Lower leg skin (tissue), 4 donors: ENCODE measurements around the gene IL1RAP. TPM values are rescaled to one million over a fixed set of nuclear protein-coding genes. Genes with fewer than 3 reads are reported as not detected.

Experiments used
- DNase-seq, 2 donors: peaks; one replicate each; pipeline ENCODE4 v3.0.0-alpha.2; 2019; ENCODE audit warnings: low spot score in 2 of 2
- H3K4me3 ChIP-seq: fragments of 200-600 bp; sonication (generic); 2 replicates; pipeline ENCODE4 v1.5.1; 2017; ENCODE audit warnings: mild to moderate bottlenecking, low read depth; ENCODE audit not compliant: poor library complexity, severe bottlenecking
- POLR2A ChIP-seq, 2 donors: fragments of 450-650 bp; IDR thresholded peaks; one replicate each; pipeline ENCODE4 v1.6.1; 2016 to 2017; ENCODE audit warnings: antibody characterized with exemption in 2 of 2, mild to moderate bottlenecking in 1 of 2, moderate library complexity in 1 of 2
- WGBS, 2 donors: methylation state at CpG; one replicate each; pipeline ENCODE4 v1.1.5; 2018; 5-methylcytosine and 5-hydroxymethylcytosine counted together
- intact Hi-C: fragments of 100-400 bp; cut with DNase I; formaldehyde crosslinking; loops from one replicate; pipeline ENCODE4 v1.15.0; 2023; ENCODE audit warnings: low total_unique reads
- total RNA-seq, 4 donors: library from RNA; depleted of rRNA; stranded (reverse); fragments of >200 nt; gene quantifications; one replicate each; pipeline ENCODE4 v1.1.0, GENCODE V29; 2016
- TF ChIP-seq, protein P1 (sequence below), 3 donors: fragments of 450-650 bp; IDR thresholded peaks; one replicate each; pipeline ENCODE4 v1.5.1; 2016; ENCODE audit warnings: antibody characterized with exemption in 3 of 3, mild to moderate bottlenecking in 3 of 3, moderate library complexity in 2 of 3

The IL1RAP gene
- total RNA-seq, 4 donors from 2014 or later = 18.5 to 37.7 (median 23.9) TPM

DNA sequence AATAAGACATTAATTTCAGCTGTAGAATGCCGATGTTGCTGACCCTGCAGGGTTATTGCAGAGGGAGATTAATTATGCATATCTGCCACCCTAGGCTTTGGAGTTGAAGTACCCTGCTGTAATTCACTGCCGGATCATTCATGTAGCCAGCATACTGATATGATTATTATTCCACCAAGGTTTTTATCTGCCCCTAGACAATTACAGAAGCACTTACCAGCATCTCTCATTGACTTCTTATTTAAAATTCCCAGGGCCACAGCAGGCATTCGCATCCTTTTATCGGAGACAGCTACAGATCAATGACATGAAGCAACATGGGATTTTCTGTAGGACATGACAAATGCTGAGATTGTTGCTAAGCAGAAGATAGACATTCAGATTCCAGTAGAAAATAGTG is 31.3 kb downstream of the IL1RAP start:
- WGBS, 2 donors = 88% methylated on average over 4 of the region's 4 CpGs
- H3K4me3 ChIP-seq = no peak overlapping the region
- intact Hi-C loops = no loop called here
- DNase-seq = no peak
- TF ChIP-seq, protein P1, sequence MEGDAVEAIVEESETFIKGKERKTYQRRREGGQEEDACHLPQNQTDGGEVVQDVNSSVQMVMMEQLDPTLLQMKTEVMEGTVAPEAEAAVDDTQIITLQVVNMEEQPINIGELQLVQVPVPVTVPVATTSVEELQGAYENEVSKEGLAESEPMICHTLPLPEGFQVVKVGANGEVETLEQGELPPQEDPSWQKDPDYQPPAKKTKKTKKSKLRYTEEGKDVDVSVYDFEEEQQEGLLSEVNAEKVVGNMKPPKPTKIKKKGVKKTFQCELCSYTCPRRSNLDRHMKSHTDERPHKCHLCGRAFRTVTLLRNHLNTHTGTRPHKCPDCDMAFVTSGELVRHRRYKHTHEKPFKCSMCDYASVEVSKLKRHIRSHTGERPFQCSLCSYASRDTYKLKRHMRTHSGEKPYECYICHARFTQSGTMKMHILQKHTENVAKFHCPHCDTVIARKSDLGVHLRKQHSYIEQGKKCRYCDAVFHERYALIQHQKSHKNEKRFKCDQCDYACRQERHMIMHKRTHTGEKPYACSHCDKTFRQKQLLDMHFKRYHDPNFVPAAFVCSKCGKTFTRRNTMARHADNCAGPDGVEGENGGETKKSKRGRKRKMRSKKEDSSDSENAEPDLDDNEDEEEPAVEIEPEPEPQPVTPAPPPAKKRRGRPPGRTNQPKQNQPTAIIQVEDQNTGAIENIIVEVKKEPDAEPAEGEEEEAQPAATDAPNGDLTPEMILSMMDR (IDR thresholded peaks at IDR 0.05) = no peak
- TF ChIP-seq POLR2A (IDR thresholded peaks at IDR 0.05) = no peak

DNA sequence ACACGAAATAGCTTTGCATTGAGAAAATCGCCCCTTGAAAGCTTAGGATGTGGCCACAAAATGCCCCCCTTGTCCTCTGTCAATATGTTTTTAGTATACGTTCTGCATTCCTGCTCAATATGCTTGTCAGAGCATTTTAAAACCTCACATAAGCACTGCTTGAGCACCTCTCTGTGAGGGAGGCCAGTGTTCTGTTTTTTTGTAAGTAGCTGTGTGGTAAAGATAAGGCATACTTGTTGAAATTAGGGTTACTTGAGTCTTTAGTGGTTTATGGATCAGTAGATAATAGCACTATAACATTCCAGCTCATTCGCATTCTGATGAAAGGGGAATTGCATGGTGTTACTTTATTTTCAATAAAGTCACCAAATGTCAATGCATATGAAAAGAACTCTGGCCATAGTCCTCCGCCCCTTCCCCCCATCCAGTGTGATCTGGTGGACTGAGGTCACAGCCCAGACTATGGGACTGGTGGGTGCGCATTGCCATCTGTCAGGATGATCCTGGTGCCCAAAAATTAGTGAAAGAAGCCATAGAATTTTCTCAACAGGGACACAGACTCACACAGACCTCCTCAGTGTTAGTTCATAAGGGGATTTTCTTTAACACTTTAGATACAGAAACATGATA is 33.1 kb downstream of the IL1RAP start:
- no peak for TF ChIP-seq POLR2A (IDR thresholded peaks at IDR 0.05)
- TF ChIP-seq, protein P1 (IDR thresholded peaks at IDR 0.05) = no peak
- DNase-seq = no peak
- WGBS, 2 donors = 90 to 93% methylated on average over 6 of the region's 6 CpGs
- intact Hi-C loops = no loop called here
- H3K4me3 ChIP-seq = no peak overlapping the region

GRCh38 chr3:190548031-190548656 is 34.3 kb downstream of the IL1RAP start:
- DNase-seq = no peak
- H3K4me3 ChIP-seq = no peak overlapping the region
- intact Hi-C loops = no loop called here
- 96 to 97% methylated on average over 2 of the region's 2 CpGs for WGBS, 2 donors
- TF ChIP-seq POLR2A (IDR thresholded peaks at IDR 0.05) = no peak
- TF ChIP-seq, protein P1 (IDR thresholded peaks at IDR 0.05) = no peak

- TF ChIP-seq, protein P1 (IDR thresholded peaks at IDR 0.05) = no peak
- TF ChIP-seq POLR2A (IDR thresholded peaks at IDR 0.05) = no peak
- no peak for DNase-seq
- H3K4me3 ChIP-seq = no peak overlapping the region
- intact Hi-C loops = no loop called here
These were observed 38.1 kb downstream of the IL1RAP start for GRCh38 chr3:190552021-190552420.

- 93% methylated on average over 16 of the region's 16 CpGs for WGBS, 2 donors
- DNase-seq = no peak
- intact Hi-C loops = no loop called here
- TF ChIP-seq, protein P1 (IDR thresholded peaks at IDR 0.05) = no peak
- no peak for TF ChIP-seq POLR2A (IDR thresholded peaks at IDR 0.05)
- no peak overlapping the region for H3K4me3 ChIP-seq
These were observed 39.3 kb downstream of the IL1RAP start for GRCh38 chr3:190552969-190553759.
